ENCODE measurements around the gene CCDC81.

- TF ChIP-seq, protein P1, sequence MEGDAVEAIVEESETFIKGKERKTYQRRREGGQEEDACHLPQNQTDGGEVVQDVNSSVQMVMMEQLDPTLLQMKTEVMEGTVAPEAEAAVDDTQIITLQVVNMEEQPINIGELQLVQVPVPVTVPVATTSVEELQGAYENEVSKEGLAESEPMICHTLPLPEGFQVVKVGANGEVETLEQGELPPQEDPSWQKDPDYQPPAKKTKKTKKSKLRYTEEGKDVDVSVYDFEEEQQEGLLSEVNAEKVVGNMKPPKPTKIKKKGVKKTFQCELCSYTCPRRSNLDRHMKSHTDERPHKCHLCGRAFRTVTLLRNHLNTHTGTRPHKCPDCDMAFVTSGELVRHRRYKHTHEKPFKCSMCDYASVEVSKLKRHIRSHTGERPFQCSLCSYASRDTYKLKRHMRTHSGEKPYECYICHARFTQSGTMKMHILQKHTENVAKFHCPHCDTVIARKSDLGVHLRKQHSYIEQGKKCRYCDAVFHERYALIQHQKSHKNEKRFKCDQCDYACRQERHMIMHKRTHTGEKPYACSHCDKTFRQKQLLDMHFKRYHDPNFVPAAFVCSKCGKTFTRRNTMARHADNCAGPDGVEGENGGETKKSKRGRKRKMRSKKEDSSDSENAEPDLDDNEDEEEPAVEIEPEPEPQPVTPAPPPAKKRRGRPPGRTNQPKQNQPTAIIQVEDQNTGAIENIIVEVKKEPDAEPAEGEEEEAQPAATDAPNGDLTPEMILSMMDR (conservative IDR thresholded peaks at IDR 0.05; ENCODE audit: low read depth, low read length), result no peak
- no peak for TF ChIP-seq EZH2 (IDR thresholded peaks at IDR 0.05; ENCODE audit: borderline replicate concordance, low read depth, low read length, poor library complexity, severe bottlenecking)
These were observed 21.7 kb downstream of the CCDC81 start for GRCh38 chr11:86396396-86396795.
